Lower leg skin (tissue), 3 donors: ENCODE data around the gene NCBP3.

Experiments
- CTCF ChIP-seq, 3 donors: fragments of 450-650 bp; IDR thresholded peaks; one replicate each; pipeline ENCODE4 v1.5.1; 2016; ENCODE audit warnings: antibody characterized with exemption in 3 of 3, mild to moderate bottlenecking in 3 of 3, moderate library complexity in 2 of 3
- POLR2A ChIP-seq, 2 donors: fragments of 450-650 bp; IDR thresholded peaks; one replicate each; pipeline ENCODE4 v1.6.1; 2016 to 2017; ENCODE audit warnings: antibody characterized with exemption in 2 of 2, mild to moderate bottlenecking in 1 of 2, moderate library complexity in 1 of 2

DNA sequence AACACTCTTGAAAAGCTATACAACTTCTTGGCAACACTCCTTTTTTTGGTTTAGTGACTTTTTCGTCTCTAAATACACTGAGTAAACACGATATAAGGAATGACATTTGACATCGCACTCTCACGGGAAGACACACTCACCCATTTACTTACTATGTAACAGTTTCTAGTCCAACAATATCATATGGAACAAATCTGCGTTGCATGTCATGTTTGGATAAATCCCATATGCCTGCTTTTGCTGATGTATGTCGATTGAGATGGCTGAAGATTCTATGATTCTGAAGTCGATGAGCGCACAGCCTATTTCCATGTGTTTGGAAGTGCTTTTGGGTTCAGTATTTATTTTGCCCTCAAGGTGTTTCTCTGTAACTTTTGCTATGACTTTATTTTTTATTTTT, 63.3 kb downstream of the NCBP3 start:
- TF ChIP-seq CTCF (IDR thresholded peaks at IDR 0.05) (no peak), POLR2A (IDR thresholded peaks at IDR 0.05) (no peak)
